ENCODE data around the gene TAF4.

GRCh38 chr20:61927193-61927825 lies 138.4 kb downstream of the TAF4 start:
- TF ChIP-seq CTCF (IDR thresholded peaks at IDR 0.05) = no peak
- no peak for TF ChIP-seq POLR2A (IDR thresholded peaks at IDR 0.05)

All from testis (tissue), 2 donors.